LHCN-M2 (cell line): ENCODE results near the gene DGCR2. TPM values are rescaled to one million over a fixed set of nuclear protein-coding genes. Genes with fewer than 3 reads are reported as not detected.

ENCODE experiments used
- DNase-seq: peaks from one replicate; pipeline ENCODE4 v3.0.0-alpha.2; 2012; ENCODE audit warnings: low read depth
- total RNA-seq: library from RNA; depleted of rRNA; stranded (reverse); fragments of >200 nt; gene quantifications from 2 replicates; pipeline ENCODE4 v1.2.3, GENCODE V29; 2014

The DGCR2 gene
- total RNA-seq, 1 experiment from 2014 or later = 35.0 TPM

DNA sequence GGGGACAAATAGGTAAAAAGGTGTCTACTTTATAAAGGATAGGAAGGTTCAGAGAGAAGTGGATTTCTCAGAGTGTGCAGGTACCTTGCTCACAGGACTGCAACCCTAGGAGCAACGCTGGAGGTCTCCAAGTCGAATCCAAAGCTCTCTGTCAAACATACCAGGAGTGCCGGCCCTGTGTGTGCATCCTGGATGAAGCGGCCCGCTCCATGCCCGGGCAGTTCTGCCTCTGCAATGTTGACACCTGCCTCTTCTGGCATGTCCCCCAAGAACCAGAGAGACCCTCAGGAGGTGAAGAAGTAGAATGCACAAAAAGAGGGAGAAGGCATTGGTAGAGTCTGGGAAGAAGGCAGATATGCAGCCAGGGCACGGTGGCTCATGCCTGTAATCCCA is 5.8 kb upstream of the DGCR2 start:
- DNase-seq = no peak

GRCh38 chr22:19127329-19128008 is 5.3 kb upstream of the DGCR2 start:
- no peak for DNase-seq

DNA sequence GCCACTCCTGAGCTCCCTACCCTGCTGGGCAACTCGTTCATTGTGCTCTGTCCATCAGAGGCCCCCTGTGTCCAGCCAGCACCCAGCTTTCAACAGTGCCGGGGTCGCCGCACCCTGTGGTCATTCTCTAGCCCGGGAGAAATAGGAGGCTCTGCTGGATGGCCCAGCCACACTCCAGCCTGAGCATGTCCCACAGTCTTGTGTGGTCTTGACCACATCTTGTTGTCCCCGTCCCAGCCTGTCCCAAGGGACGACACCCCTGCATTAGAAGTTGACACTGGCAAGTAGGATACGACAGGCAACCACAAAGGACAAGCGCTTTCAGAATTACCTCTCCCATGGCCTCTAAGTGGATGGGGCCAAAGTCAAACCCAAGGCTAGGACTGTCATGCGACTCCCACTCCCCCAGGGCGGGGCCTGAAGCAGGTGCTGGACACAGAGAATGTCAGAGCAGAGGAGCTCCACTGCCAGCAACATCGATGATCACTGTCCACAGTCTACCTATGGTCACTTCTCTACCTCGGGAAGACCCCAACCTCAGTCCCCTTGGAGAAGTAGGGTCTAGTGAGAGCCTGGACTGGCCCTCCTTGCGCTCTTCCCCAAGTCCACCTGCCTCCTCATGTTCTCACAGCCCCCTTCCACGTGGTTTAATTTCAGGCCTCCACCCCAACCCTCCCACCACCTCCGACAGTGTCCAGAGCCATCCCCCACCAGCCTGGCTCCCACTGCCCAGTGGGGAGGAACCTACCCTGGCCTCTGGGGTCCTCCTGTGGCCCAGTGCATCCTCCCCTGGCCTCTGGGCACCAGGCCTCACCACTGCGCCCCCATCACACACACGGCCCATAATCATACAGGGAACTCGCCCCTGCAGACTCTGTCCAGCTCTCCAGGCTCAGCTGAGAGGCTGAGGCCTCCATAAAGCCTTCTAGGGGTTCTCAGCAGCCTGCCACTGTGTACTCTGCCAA is 4.4 kb upstream of the DGCR2 start:
- no peak for DNase-seq

- no peak for DNase-seq
Observed at GRCh38 chr22:19125474-19126308, 3.5 kb upstream of the DGCR2 start.

GRCh38 chr22:19125011-19125410 is 2.8 kb upstream of the DGCR2 start:
- no peak for DNase-seq

- DNase-seq = no peak
Observed at GRCh38 chr22:19124377-19124776, 2.2 kb upstream of the DGCR2 start.

- no peak for DNase-seq
Observed at GRCh38 chr22:19123936-19124335, 1.7 kb upstream of the DGCR2 start.

DNA sequence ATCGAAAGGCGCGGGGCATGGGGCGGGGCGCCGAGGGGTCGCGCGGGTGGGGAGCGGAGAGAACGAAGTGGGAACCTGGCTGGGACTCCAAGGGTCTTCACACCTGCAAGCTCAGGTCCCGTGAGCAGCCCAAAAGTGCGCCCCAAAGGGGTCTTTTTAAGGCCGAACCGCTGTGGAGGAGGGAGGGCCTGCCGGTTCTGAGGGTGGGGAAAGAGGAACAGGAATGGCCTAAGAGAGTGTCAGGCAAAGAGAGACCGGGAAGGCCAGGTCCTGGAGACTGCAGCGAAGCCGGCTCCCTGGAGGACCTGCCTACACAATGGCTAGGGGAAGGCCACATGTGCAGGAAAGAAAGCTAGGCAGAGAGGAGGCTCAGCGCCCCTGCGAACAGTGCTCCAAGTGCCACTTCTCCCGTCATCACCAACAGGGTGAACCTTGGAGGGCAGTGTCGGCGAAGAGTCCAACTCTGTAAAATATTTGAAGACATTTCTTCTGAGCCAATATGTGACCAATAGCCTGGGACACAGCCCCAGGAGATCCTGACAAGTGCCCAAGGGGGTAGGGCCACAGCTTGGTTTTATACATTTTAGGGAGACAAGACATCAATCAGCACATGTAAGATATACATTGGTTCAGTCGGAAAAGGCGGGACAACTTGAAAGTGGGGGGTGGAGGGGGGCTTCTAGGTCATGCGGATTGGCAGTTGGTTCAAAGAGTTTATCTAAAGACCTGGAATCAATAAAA is 710 bp upstream of the DGCR2 start:
- DNase-seq = no peak

DNA sequence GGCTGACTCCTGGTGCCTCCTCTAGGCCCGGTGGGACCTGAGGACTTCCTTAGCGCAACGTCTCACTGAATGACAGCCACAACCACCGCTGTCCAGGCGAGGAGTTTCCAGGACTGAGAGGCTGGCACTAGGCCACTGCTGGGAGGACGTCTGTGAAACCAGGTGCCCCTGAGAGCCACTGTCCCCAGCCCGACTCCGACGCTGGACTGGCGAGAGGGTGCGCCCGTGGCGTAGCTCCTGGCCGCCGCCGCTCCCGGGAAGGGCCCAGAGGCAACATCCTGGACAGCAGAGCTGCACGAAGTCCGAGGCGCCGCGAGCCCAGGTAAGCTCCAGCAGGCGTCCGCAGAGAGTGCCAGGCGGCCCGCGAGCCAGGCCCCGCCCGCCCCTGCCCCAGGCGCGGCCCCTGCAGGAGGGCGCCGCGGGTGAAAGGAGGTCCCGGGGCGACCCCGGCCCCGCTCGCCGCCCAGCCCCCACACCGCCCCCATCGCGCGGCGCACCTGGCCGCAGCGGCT is 525 bp downstream of the DGCR2 start:
- DNase-seq = peak; percentile 22

DNA sequence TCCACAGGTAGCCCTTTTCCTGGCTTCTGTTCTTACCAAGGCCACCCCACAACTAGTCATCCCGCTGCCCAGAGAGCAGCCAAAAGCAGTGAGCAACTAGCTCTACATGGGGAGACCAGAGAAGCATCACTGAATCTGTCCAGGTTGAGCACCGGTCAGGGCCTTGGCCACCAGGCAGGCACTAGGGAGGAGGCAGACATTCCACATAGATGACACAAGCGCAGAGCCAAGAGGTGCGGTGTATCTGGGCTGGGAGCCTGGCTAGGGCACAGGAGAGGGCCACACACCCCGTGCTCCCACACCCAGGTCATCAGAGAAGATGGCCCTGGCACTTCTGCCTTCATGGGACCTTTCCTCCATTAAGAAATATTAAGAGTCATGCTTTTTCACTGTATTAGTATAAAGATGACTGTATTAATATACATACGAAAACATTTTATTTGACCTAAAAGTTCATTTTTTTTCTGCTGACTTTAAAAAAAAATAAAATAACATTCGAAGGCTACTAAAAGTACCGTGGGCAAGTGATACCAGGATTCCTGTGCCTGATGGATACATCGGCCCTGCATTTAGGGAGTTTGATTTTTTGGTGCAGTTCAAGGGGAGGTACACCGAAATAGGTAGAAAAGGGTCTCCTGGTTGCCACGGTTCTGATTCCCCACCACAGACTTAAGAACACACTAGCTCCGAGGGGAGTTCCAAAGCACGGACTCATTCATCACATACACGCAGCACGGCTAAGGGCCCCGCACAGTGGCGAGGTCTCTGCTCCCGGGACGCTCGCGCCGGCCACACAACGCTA is 1.2 kb downstream of the DGCR2 start:
- peak; percentile 20 for DNase-seq

- no peak for DNase-seq
Observed at GRCh38 chr22:19119949-19120348, 2.3 kb downstream of the DGCR2 start.

DNA sequence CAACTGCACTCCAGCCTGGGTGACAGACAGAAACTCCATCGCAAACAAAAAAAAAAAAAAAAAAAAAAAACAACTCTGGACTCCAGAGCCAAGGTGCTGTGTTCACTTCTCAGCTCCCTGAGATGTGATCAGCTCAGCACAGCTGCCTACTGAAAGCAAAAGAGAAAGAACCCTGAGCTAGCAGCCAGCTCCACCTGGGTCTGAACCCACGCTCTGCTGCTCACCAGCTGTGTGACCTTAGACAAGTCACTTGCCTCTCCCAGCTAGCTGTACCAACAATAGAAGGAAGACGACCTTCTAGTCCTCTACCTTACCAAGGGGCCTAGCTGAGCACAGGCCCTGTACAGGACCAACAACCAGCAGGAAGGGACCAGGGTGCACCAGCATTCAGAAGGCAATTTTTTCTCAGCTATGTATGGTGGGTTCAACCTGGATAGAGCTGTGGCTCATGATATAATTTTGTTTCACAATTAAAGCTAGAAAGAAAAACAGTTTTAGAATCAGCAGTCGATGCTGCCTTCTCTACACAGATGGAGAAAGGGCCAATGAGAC is 3.8 kb downstream of the DGCR2 start:
- DNase-seq = no peak

DNA sequence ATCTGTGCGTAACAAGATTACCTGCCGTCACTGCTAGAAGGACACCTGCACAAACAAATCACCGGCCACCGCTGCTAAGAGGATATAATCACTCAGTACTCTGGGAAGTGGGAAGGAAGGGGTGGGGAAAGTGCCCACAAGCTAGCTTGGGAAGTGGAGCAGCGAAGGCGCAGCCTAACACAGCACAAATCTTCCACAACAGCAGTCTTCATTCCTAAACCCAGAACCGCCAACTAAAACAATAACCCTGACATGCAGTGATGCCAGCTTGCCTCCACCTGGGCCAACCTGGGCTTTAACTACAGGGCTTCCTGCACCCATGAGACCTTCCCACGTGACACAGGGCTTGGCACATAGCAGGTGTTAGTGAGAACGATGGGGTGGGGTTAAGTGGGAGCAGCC is 5.1 kb downstream of the DGCR2 start:
- DNase-seq = no peak

- no peak for DNase-seq
Observed at GRCh38 chr22:19115628-19116027, 6.6 kb downstream of the DGCR2 start.

DNA sequence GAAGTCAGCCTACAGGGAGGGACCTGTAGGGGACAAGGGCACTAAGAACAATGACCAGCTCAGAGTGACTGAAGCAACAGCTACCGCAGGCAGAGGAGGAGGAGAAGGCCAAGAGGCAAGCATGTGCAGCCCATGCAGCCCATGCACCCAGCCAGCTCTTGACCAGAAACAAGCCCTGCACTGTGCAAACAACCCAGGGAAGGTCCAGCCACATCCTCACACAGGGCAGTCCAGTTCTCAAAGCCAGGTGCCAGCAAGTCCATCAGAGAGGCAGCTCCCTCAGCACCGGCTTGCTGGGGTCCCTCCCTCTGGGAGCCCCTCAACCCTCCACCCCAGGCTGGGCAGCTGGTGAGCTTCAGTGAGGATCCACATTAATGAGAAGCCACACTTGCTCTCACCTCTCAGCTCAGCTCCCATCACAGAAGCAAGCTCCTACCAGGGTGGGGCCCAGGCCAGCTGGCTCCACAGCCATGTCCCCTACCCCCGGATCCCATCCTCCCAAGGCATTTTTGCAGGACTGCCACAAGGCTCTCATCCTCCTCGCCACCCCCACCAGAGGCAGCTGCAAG is 7.1 kb downstream of the DGCR2 start:
- DNase-seq = no peak

DNA sequence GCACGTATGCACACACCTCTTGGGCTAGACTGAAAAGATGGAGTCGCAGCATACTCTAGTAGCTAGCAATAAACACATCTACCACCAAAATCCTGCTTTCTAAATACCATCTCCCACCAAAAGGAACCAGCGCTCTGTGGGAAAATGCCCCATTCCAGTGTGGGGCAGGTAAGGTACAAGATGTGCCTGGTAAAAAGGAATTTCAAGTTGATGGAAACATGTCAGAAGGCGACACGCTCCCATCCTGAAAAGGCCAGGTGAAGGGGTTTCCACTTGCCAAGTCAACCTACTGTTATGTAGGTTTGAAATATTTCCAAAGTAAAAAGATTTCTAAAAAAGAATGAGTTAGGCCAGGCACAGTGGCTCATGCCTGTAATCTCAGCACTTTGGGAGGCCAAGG is 8.8 kb downstream of the DGCR2 start:
- DNase-seq = no peak

DNA sequence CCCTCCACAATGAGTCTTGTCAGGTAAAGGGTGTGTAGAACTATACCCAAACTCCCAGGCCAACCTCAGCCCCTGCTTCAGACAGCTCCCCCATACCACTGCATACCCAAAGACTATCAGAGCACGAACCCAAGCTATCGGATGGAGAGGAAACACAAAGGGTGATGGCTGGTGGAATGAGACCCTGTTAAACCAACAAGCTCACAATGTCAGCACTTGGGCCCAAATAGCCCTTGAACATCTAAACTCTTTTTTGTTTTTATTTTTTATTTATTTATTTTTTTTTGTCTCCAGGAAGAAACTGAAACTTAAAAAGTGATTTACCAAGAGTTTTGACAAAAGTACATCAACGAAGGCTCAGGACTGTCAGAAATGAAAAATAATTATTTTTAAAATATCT is 10.6 kb downstream of the DGCR2 start:
- DNase-seq = no peak

GRCh38 chr22:19111140-19111539 is 11.1 kb downstream of the DGCR2 start:
- no peak for DNase-seq

DNA sequence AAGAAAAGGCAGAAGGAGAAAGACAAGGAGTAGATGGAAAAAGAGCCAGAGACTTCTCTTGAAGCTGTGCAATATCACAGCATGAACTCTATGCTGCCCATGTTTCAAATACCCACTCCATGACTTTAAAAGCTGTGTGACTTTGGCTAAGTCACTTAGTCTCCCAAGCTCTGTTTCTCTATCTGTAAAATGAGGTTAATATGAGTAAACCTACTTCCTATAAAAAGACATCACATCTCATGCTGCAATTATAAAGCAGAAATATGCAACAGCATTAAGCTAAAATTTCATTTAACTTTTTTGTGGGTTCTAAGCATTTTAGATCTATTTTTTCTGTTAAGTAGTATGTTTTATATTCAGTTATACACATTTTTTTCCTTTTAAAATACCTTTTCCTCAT is 11.6 kb downstream of the DGCR2 start:
- no peak for DNase-seq

- DNase-seq = no peak
Observed at GRCh38 chr22:19110064-19110458, 12.2 kb downstream of the DGCR2 start.
